Muscle layer of duodenum (tissue), 2 donors: ENCODE measurements around the gene SEC63.
A peak's percentile ranks its signal among the peaks of the same experiment; 100 is the strongest.
"Not testable (repeated sequence)": the region's sequence is repeated elsewhere in the genome, so short reads cannot be mapped to it uniquely, and the experiment has no call there.

Source experiments
- H3K27ac ChIP-seq: one replicate; pipeline ENCODE4 v1.7.0; 2013; ENCODE audit warnings: mild to moderate bottlenecking, low read length
- H3K27me3 ChIP-seq: one replicate; pipeline ENCODE4 v1.7.0; 2013; ENCODE audit warnings: low read depth, mild to moderate bottlenecking, control low read depth, low read length
- H3K36me3 ChIP-seq, 2 donors: one replicate each; pipeline ENCODE4 v1.7.0; 2013; ENCODE audit warnings: low read length in 2 of 2, control low read depth in 1 of 2, mild to moderate bottlenecking in 1 of 2; ENCODE audit not compliant: insufficient read depth in 2 of 2, control insufficient read depth in 1 of 2
- H3K4me1 ChIP-seq, 2 donors: one replicate each; pipeline ENCODE4 v1.7.0; 2013; ENCODE audit warnings: low read length in 2 of 2, mild to moderate bottlenecking in 2 of 2, control low read depth in 1 of 2, moderate library complexity in 1 of 2; ENCODE audit not compliant: insufficient read depth in 2 of 2, control insufficient read depth in 1 of 2
- H3K4me3 ChIP-seq, 2 donors: one replicate each; pipeline ENCODE4 v1.7.0; 2013; ENCODE audit warnings: low read length in 2 of 2, low read depth in 1 of 2, mild to moderate bottlenecking in 1 of 2
- H3K9me3 ChIP-seq, 2 donors: one replicate each; pipeline ENCODE4 v1.7.0; 2013; ENCODE audit warnings: low read length in 2 of 2, control low read depth in 1 of 2, mild to moderate bottlenecking in 1 of 2; ENCODE audit not compliant: control insufficient read depth in 1 of 2
- donor health status: healthy.

SEC63 gene

DNA sequence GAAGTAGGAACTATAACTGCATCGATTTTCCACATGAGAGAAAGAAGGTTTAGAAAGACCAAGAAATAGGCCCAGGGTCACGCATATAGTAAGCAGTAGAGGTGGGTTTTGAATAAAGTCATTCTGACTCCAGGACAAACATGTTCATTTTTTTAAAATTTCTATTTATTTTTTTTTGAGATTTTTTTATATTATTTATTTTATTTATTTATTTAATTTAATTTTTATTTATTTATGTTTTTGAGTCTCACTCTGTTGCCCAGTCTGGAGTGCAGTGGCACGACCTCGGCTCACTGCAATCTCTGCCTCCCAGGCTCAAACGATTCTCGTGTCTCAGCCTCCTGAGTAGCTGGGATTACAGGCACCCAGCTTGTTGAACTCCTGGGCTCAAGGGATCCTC, 13.2 kb upstream of the SEC63 start:
- no peaks in the 10 kb centered on the region for H3K9me3 ChIP-seq
- H3K27ac ChIP-seq = no peak overlapping the region
- H3K27me3 ChIP-seq = no peaks in the 10 kb centered on the region
- no peaks in the 10 kb centered on the region for H3K36me3 ChIP-seq
- no peak overlapping the region for H3K4me3 ChIP-seq
- peaks cover 0 to 2% of the 10 kb centered on the region in 2 donors for H3K4me1 ChIP-seq

DNA sequence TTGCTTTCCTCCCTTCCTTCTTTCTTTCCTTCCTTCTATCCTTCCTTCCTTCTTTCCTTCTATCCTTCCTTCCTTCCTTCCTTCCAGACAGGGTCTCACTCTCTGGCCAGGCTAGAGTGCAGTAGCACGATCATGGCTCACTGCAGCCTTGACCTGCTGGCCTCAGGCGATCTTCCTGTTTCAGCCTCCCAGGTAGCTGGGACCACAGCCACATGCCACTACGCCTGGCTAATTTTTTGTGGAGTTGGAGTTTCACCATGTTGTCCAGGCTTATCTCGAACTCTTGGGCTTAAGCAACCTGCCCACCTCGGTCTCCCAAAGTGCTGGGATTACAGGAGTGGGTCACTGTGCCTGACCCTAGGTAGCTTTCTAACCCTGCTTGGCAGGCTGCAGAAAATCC, 12.2 kb upstream of the SEC63 start:
- Histone ChIP-seq H3K27me3 (no peaks in the 10 kb centered on the region), H3K27ac (no peak overlapping the region), H3K36me3 (no peaks in the 10 kb centered on the region), H3K4me1 (peaks cover 0 to 2% of the 10 kb centered on the region in 2 donors), H3K9me3 (no peaks in the 10 kb centered on the region), H3K4me3 (no peak overlapping the region)

DNA sequence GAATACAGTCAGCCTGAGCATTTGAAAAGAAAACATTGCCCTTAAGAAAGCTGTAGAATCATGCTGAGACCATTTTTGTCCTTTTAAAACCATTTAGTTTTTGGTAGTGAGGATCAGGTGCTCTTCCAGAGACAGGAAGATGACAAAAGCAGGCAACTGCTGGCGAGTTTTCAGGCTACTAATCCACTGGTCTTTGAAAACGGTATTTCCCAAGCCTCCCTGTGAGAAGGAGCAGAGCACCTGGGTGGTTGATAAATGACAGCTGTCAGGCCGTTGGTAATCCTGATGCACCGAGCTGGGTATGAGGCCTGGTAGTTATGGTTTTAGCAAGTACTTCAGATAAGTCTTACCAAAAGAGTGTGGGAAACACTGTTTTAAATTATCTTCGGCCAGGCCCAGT, 10.1 kb upstream of the SEC63 start:
- Histone ChIP-seq H3K4me1 (peaks cover 0 to 2% of the 10 kb centered on the region in 2 donors), H3K27ac (no peak overlapping the region), H3K36me3 (no peaks in the 10 kb centered on the region), H3K4me3 (no peak overlapping the region), H3K9me3 (no peaks in the 10 kb centered on the region), H3K27me3 (no peaks in the 10 kb centered on the region)

DNA sequence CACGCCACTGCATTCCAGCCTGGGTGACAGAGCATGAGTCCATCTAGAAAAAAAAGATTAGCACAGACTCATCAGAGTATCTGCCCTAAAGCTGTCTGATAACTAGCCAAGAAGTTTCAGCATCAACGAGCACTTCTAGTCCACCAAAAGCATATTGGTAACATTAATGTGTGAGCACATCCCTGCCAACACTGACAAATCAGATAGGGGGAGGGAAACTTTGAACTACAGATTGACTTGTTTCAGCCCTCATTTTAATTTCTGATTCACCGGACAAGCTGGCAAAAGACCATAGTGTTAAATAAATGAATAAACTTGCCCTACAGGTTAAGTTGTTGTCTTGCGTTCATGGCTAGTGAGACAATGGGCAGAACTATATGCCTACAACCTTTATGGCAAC, 7.7 kb upstream of the SEC63 start:
- no peak overlapping the region for H3K4me3 ChIP-seq
- no peaks in the 10 kb centered on the region for H3K9me3 ChIP-seq
- no peaks in the 10 kb centered on the region for H3K36me3 ChIP-seq
- H3K27ac ChIP-seq = no peak overlapping the region
- peaks cover 0 to 2% of the 10 kb centered on the region in 2 donors for H3K4me1 ChIP-seq
- H3K27me3 ChIP-seq = no peaks in the 10 kb centered on the region

DNA sequence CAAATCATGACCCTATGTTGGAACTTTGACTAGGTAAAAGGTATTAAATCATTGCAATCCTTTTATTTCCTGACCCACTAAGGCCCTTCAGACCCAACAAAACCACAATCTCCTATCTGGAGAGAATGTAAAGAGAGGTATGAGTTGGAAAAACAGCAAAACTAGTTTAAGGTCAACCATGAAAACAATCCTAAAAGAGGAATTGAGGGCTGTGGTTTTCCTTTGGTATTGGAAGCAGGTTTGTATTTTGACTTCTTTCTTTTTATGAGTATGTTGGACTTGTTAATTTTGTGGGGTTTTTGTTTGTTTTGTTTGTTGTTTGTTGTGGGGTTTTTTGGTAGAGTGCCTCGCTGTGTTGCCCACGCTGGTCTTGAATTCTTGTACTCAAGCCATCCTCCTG, 4.7 kb upstream of the SEC63 start:
- Histone ChIP-seq H3K4me3 (no peak overlapping the region), H3K36me3 (peaks cover 0 to under 1% of the 10 kb centered on the region in 2 donors), H3K9me3 (no peaks in the 10 kb centered on the region), H3K27me3 (no peaks in the 10 kb centered on the region), H3K27ac (no peak overlapping the region), H3K4me1 (no peaks in the 10 kb centered on the region)

DNA sequence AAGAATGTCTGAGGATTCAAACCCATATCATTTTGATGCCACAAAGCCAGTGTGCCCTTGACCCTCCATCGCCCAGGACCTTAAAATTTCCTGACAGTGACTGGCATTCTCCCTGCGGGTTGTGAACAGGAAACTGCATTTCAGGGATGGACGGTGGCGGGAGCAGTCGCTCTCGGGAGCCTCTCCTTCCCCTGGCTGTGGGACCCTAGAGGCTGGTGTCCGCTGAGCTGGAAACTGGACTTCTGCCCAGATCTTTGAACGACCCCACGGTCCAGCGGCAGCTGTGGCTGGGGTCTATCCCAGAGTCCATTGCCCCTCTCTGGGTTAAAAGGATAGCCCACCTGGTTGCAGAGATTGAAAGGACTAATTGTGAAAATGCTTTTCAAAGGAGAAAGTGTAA, 1.4 kb upstream of the SEC63 start:
- no peaks in the 10 kb centered on the region for H3K9me3 ChIP-seq
- no peak overlapping the region for H3K4me3 ChIP-seq
- no peak overlapping the region for H3K27ac ChIP-seq
- H3K27me3 ChIP-seq = no peaks in the 10 kb centered on the region
- peaks cover 12 to 21% of the 10 kb centered on the region in 2 donors for H3K4me1 ChIP-seq
- H3K36me3 ChIP-seq = peaks cover 0 to 6% of the 10 kb centered on the region in 2 donors

GRCh38 chr6:107958689-107959362, 818 bp upstream of the SEC63 start:
- peak overlapping the region; percentile 46 to 94 for H3K4me3 ChIP-seq
- H3K27me3 ChIP-seq, H3K36me3 ChIP-seq, H3K9me3 ChIP-seq, H3K27ac ChIP-seq: not testable (repeated sequence)
- H3K4me1 ChIP-seq = peaks cover 12 to 22% of the 10 kb centered on the region in 2 donors

- Histone ChIP-seq H3K4me3 (peak overlapping the region; percentile 80 to 94), H3K4me1 (peaks cover 12 to 22% of the 10 kb centered on the region in 2 donors), H3K27ac (peak overlapping the region; percentile 90), H3K9me3 (no peaks in the 10 kb centered on the region), H3K36me3 (peaks cover 0 to 6% of the 10 kb centered on the region in 2 donors), H3K27me3 (no peaks in the 10 kb centered on the region)
These were observed 600 bp downstream of the SEC63 start for GRCh38 chr6:107957308-107957908.

GRCh38 chr6:107956586-107957307, 1.3 kb downstream of the SEC63 start:
- H3K36me3 ChIP-seq = peaks cover 0 to 6% of the 10 kb centered on the region in 2 donors
- peaks cover 12 to 24% of the 10 kb centered on the region in 2 donors for H3K4me1 ChIP-seq
- peak overlapping the region; percentile 80 to 94 for H3K4me3 ChIP-seq
- H3K27ac ChIP-seq = peak overlapping the region; percentile 90
- H3K9me3 ChIP-seq = no peaks in the 10 kb centered on the region
- no peaks in the 10 kb centered on the region for H3K27me3 ChIP-seq

- Histone ChIP-seq H3K4me1 (peaks cover 12 to 30% of the 10 kb centered on the region in 2 donors), H3K4me3 (peak overlapping the region; percentile 80 to 94), H3K36me3 (peaks cover 0 to 6% of the 10 kb centered on the region in 2 donors), H3K27me3 (no peaks in the 10 kb centered on the region), H3K27ac (peak overlapping the region; percentile 90), H3K9me3 (no peaks in the 10 kb centered on the region)
These were observed 1.8 kb downstream of the SEC63 start for GRCh38 chr6:107956181-107956580.

DNA sequence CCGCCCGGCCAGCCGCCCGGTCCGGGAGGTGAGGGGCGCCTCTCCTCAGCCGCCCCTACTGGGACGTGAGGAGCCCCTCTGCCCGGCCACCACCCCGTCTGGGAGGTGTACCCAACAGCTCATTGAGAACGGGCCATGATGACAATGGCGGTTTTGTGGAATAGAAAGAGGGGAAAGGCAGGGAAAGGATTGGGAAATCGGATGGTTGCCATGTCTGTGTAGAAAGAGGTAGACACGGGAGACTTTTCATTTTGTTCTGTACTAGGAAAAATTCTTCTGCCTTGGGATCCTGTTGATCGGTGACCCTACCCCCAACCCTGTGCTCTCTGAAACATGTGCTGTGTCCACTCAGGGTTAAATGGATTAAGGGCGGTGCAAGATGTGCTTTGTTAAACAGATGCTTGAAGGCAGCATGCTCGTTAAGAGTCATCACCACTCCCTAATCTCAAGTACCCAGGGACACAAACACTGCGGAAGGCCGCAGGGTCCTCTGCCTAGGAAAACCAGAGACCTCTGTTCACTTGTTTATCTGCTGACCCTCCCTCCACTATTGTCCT, 4.1 kb downstream of the SEC63 start:
- not testable (repeated sequence) for H3K27me3 ChIP-seq, H3K9me3 ChIP-seq, H3K36me3 ChIP-seq, H3K27ac ChIP-seq, H3K4me3 ChIP-seq
- peaks cover 12 to 46% of the 10 kb centered on the region in 2 donors for H3K4me1 ChIP-seq
